Neural crest cell (in vitro differentiated cells): ENCODE results near the gene HS3ST5. TPM values are rescaled to one million over a fixed set of nuclear protein-coding genes. Genes with fewer than 3 reads are reported as not detected.

Experiments
- DNase-seq: peaks from one replicate; pipeline ENCODE4 v3.0.0; 2021; ENCODE audit warnings: low read depth, mixed read lengths, low spot score
- H3K27ac Mint-ChIP-seq: one replicate; pipeline ENCODE4 v1.8.0; 2021; ENCODE audit warnings: mild to moderate bottlenecking, mixed read lengths; ENCODE audit not compliant: unreplicated experiment
- H3K27me3 Mint-ChIP-seq: 2 replicates; pipeline ENCODE4 v1.8.0; 2021; ENCODE audit warnings: low read depth, mild to moderate bottlenecking, mixed read lengths
- H3K36me3 Mint-ChIP-seq: 2 replicates; pipeline ENCODE4 v1.8.0; 2021; ENCODE audit warnings: low read depth, mild to moderate bottlenecking, mixed read lengths
- H3K4me1 Mint-ChIP-seq: 2 replicates; pipeline ENCODE4 v1.8.0; 2021; ENCODE audit warnings: mixed read lengths
- H3K4me3 Mint-ChIP-seq: one replicate; pipeline ENCODE4 v1.8.0; 2021; ENCODE audit warnings: mild to moderate bottlenecking, mixed read lengths
- H3K9me3 Mint-ChIP-seq: 2 replicates; pipeline ENCODE4 v1.8.0; 2021; ENCODE audit warnings: mixed read lengths
- CTCF ChIP-seq: fragments of 200-600 bp; sonication (generic); conservative IDR thresholded peaks from 2 replicates; pipeline ENCODE4 v1.5.0; 2021; ENCODE audit warnings: antibody characterized with exemption, mild to moderate bottlenecking
- total RNA-seq: library from RNA; stranded (reverse); gene quantifications from 2 replicates; pipeline ENCODE4 v1.2.1, GENCODE V29; 2021

HS3ST5 gene
- total RNA-seq, 1 donor from 2014 or later: 0.26 TPM

- no peaks in the 10 kb centered on the region for H3K27me3 Mint-ChIP-seq
- no peaks in the 10 kb centered on the region for H3K36me3 Mint-ChIP-seq
- no peaks in the 10 kb centered on the region for H3K4me1 Mint-ChIP-seq
- H3K27ac Mint-ChIP-seq: no peak overlapping the region
- H3K9me3 Mint-ChIP-seq: no peaks in the 10 kb centered on the region
- no peak overlapping the region for H3K4me3 Mint-ChIP-seq
- DNase-seq: peak; percentile 79
- peak; percentile 69 for TF ChIP-seq CTCF
Observed at GRCh38 chr6:114108119-114109002, 234.5 kb downstream of the HS3ST5 start.

- TF ChIP-seq CTCF: no peak
- H3K4me3 Mint-ChIP-seq: no peak overlapping the region
- no peaks in the 10 kb centered on the region for H3K36me3 Mint-ChIP-seq
- no peaks in the 10 kb centered on the region for H3K27me3 Mint-ChIP-seq
- no peaks in the 10 kb centered on the region for H3K4me1 Mint-ChIP-seq
- DNase-seq: no peak
- no peak overlapping the region for H3K27ac Mint-ChIP-seq
- H3K9me3 Mint-ChIP-seq: no peaks in the 10 kb centered on the region
Observed at GRCh38 chr6:114106020-114106419, 236.8 kb downstream of the HS3ST5 start.

GRCh38 chr6:114101255-114101654, 241.6 kb downstream of the HS3ST5 start:
- no peak overlapping the region for H3K27ac Mint-ChIP-seq
- no peaks in the 10 kb centered on the region for H3K27me3 Mint-ChIP-seq
- no peak for DNase-seq
- no peaks in the 10 kb centered on the region for H3K4me1 Mint-ChIP-seq
- no peaks in the 10 kb centered on the region for H3K9me3 Mint-ChIP-seq
- no peaks in the 10 kb centered on the region for H3K36me3 Mint-ChIP-seq
- no peak overlapping the region for H3K4me3 Mint-ChIP-seq
- no peak for TF ChIP-seq CTCF

- no peak overlapping the region for H3K27ac Mint-ChIP-seq
- TF ChIP-seq CTCF: no peak
- no peaks in the 10 kb centered on the region for H3K9me3 Mint-ChIP-seq
Observed at GRCh38 chr6:114100215-114100994, 242.4 kb downstream of the HS3ST5 start.

GRCh38 chr6:114096561-114097172, 246.2 kb downstream of the HS3ST5 start:
- peak; percentile 94 for TF ChIP-seq CTCF
- Mint-ChIP-seq H3K27ac (no peak overlapping the region), H3K27me3 (peaks cover 3% of the 10 kb centered on the region)

More at GRCh38 chr6:114100215-114100994, 242.4 kb downstream of the HS3ST5 start:
- DNase-seq: no peak
- H3K27me3 Mint-ChIP-seq: no peaks in the 10 kb centered on the region
- H3K4me3 Mint-ChIP-seq: no peak overlapping the region
- H3K36me3 Mint-ChIP-seq: no peaks in the 10 kb centered on the region
- no peaks in the 10 kb centered on the region for H3K4me1 Mint-ChIP-seq

More at GRCh38 chr6:114096561-114097172, 246.2 kb downstream of the HS3ST5 start:
- Mint-ChIP-seq H3K4me3 (no peak overlapping the region), H3K4me1 (no peaks in the 10 kb centered on the region), H3K36me3 (no peaks in the 10 kb centered on the region), H3K9me3 (no peaks in the 10 kb centered on the region)
- DNase-seq: no peak
